ENCODE data around the gene CTTNBP2.
"Not testable (repeated sequence)": the region's sequence is repeated elsewhere in the genome, so short reads cannot be mapped to it uniquely, and the experiment has no call there.

Gene CTTNBP2

GRCh38 chr7:117715784-117716445 lies 157.3 kb downstream of the CTTNBP2 start:
- Histone ChIP-seq H3K27me3 (ENCODE audit: control insufficient read depth, insufficient read depth, low read length) (no peaks in the 10 kb centered on the region), H3K4me3 (ENCODE audit: low read depth, low read length) (no peak overlapping the region), H3K9ac (ENCODE audit: low read length) (no peak overlapping the region), H3K4me1 (ENCODE audit: control insufficient read depth, insufficient read depth, low read length) (no peaks in the 10 kb centered on the region), H3K9me3 (ENCODE audit: control insufficient read depth, insufficient read depth, low read depth, low read length) (no peaks in the 10 kb centered on the region), H3K27ac (ENCODE audit: low read depth, low read length) (no peak overlapping the region), H3K36me3 (ENCODE audit: control insufficient read depth, insufficient read depth, low read length) (peaks cover 3% of the 10 kb centered on the region; the same call in 1 of the 2 replicates)

GRCh38 chr7:117711556-117711955 lies 161.7 kb downstream of the CTTNBP2 start:
- no peaks in the 10 kb centered on the region for H3K4me1 ChIP-seq (ENCODE audit: control insufficient read depth, insufficient read depth, low read length)
- no peaks in the 10 kb centered on the region for H3K36me3 ChIP-seq (ENCODE audit: control insufficient read depth, insufficient read depth, low read length)
- H3K4me3 ChIP-seq (ENCODE audit: low read depth, low read length), result no peak overlapping the region
- no peaks in the 10 kb centered on the region for H3K27me3 ChIP-seq (ENCODE audit: control insufficient read depth, insufficient read depth, low read length)
- H3K9me3 ChIP-seq (ENCODE audit: control insufficient read depth, insufficient read depth, low read depth, low read length), result no peaks in the 10 kb centered on the region
- no peak overlapping the region for H3K9ac ChIP-seq (ENCODE audit: low read length)
- H3K27ac ChIP-seq (ENCODE audit: low read depth, low read length), result no peak overlapping the region

- not testable (repeated sequence) for H3K27me3 ChIP-seq (ENCODE audit: control insufficient read depth, insufficient read depth, low read length); H3K9me3 ChIP-seq (ENCODE audit: control insufficient read depth, insufficient read depth, low read depth, low read length); H3K4me1 ChIP-seq (ENCODE audit: control insufficient read depth, insufficient read depth, low read length); H3K27ac ChIP-seq (ENCODE audit: low read depth, low read length); H3K36me3 ChIP-seq (ENCODE audit: control insufficient read depth, insufficient read depth, low read length); H3K4me3 ChIP-seq (ENCODE audit: low read depth, low read length); H3K9ac ChIP-seq (ENCODE audit: low read length)
Observed at GRCh38 chr7:117708173-117708572, 165.1 kb downstream of the CTTNBP2 start.

- H3K36me3 ChIP-seq (ENCODE audit: control insufficient read depth, insufficient read depth, low read length), result no peaks in the 10 kb centered on the region
- no peak overlapping the region for H3K27ac ChIP-seq (ENCODE audit: low read depth, low read length)
- H3K27me3 ChIP-seq (ENCODE audit: control insufficient read depth, insufficient read depth, low read length), result no peaks in the 10 kb centered on the region
- no peaks in the 10 kb centered on the region for H3K9me3 ChIP-seq (ENCODE audit: control insufficient read depth, insufficient read depth, low read depth, low read length)
- H3K9ac ChIP-seq (ENCODE audit: low read length), result no peak overlapping the region
- no peaks in the 10 kb centered on the region for H3K4me1 ChIP-seq (ENCODE audit: control insufficient read depth, insufficient read depth, low read length)
- no peak overlapping the region for H3K4me3 ChIP-seq (ENCODE audit: low read depth, low read length)
Observed at GRCh38 chr7:117707080-117707479, 166.2 kb downstream of the CTTNBP2 start.

GRCh38 chr7:117706210-117706609 lies 167.0 kb downstream of the CTTNBP2 start:
- H3K4me1 ChIP-seq (ENCODE audit: control insufficient read depth, insufficient read depth, low read length), result no peaks in the 10 kb centered on the region
- no peak overlapping the region for H3K9ac ChIP-seq (ENCODE audit: low read length)
- no peak overlapping the region for H3K4me3 ChIP-seq (ENCODE audit: low read depth, low read length)
- no peaks in the 10 kb centered on the region for H3K27me3 ChIP-seq (ENCODE audit: control insufficient read depth, insufficient read depth, low read length)
- H3K9me3 ChIP-seq (ENCODE audit: control insufficient read depth, insufficient read depth, low read depth, low read length), result no peaks in the 10 kb centered on the region
- no peaks in the 10 kb centered on the region for H3K36me3 ChIP-seq (ENCODE audit: control insufficient read depth, insufficient read depth, low read length)
- H3K27ac ChIP-seq (ENCODE audit: low read depth, low read length), result no peak overlapping the region

GRCh38 chr7:117705630-117706029 lies 167.6 kb downstream of the CTTNBP2 start:
- no peaks in the 10 kb centered on the region for H3K36me3 ChIP-seq (ENCODE audit: control insufficient read depth, insufficient read depth, low read length)
- no peak overlapping the region for H3K9ac ChIP-seq (ENCODE audit: low read length)
- H3K9me3 ChIP-seq (ENCODE audit: control insufficient read depth, insufficient read depth, low read depth, low read length), result no peaks in the 10 kb centered on the region
- H3K27ac ChIP-seq (ENCODE audit: low read depth, low read length), result no peak overlapping the region
- H3K27me3 ChIP-seq (ENCODE audit: control insufficient read depth, insufficient read depth, low read length), result no peaks in the 10 kb centered on the region
- H3K4me3 ChIP-seq (ENCODE audit: low read depth, low read length), result no peak overlapping the region
- H3K4me1 ChIP-seq (ENCODE audit: control insufficient read depth, insufficient read depth, low read length), result no peaks in the 10 kb centered on the region

GRCh38 chr7:117704063-117704462 lies 169.2 kb downstream of the CTTNBP2 start:
- no peaks in the 10 kb centered on the region for H3K9me3 ChIP-seq (ENCODE audit: control insufficient read depth, insufficient read depth, low read depth, low read length)
- H3K27ac ChIP-seq (ENCODE audit: low read depth, low read length), result no peak overlapping the region
- no peaks in the 10 kb centered on the region for H3K4me1 ChIP-seq (ENCODE audit: control insufficient read depth, insufficient read depth, low read length)
- no peak overlapping the region for H3K9ac ChIP-seq (ENCODE audit: low read length)
- no peak overlapping the region for H3K4me3 ChIP-seq (ENCODE audit: low read depth, low read length)
- H3K27me3 ChIP-seq (ENCODE audit: control insufficient read depth, insufficient read depth, low read length), result no peaks in the 10 kb centered on the region
- H3K36me3 ChIP-seq (ENCODE audit: control insufficient read depth, insufficient read depth, low read length), result no peaks in the 10 kb centered on the region

- Histone ChIP-seq H3K27ac (ENCODE audit: low read depth, low read length) (no peak overlapping the region), H3K4me1 (ENCODE audit: control insufficient read depth, insufficient read depth, low read length) (no peaks in the 10 kb centered on the region), H3K9me3 (ENCODE audit: control insufficient read depth, insufficient read depth, low read depth, low read length) (no peaks in the 10 kb centered on the region), H3K27me3 (ENCODE audit: control insufficient read depth, insufficient read depth, low read length) (no peaks in the 10 kb centered on the region), H3K36me3 (ENCODE audit: control insufficient read depth, insufficient read depth, low read length) (no peaks in the 10 kb centered on the region), H3K9ac (ENCODE audit: low read length) (no peak overlapping the region), H3K4me3 (ENCODE audit: low read depth, low read length) (no peak overlapping the region)
Observed at GRCh38 chr7:117698018-117698417, 175.2 kb downstream of the CTTNBP2 start.

- H3K4me1 ChIP-seq (ENCODE audit: control insufficient read depth, insufficient read depth, low read length), result no peaks in the 10 kb centered on the region
- no peak overlapping the region for H3K4me3 ChIP-seq (ENCODE audit: low read depth, low read length)
- no peaks in the 10 kb centered on the region for H3K9me3 ChIP-seq (ENCODE audit: control insufficient read depth, insufficient read depth, low read depth, low read length)
- no peak overlapping the region for H3K27ac ChIP-seq (ENCODE audit: low read depth, low read length)
- no peaks in the 10 kb centered on the region for H3K36me3 ChIP-seq (ENCODE audit: control insufficient read depth, insufficient read depth, low read length)
- H3K9ac ChIP-seq (ENCODE audit: low read length), result no peak overlapping the region
- no peaks in the 10 kb centered on the region for H3K27me3 ChIP-seq (ENCODE audit: control insufficient read depth, insufficient read depth, low read length)
Observed at GRCh38 chr7:117692338-117692737, 180.9 kb downstream of the CTTNBP2 start.

- Histone ChIP-seq H3K4me3 (ENCODE audit: low read depth, low read length) (no peak overlapping the region), H3K9me3 (ENCODE audit: control insufficient read depth, insufficient read depth, low read depth, low read length) (no peaks in the 10 kb centered on the region), H3K9ac (ENCODE audit: low read length) (no peak overlapping the region), H3K27me3 (ENCODE audit: control insufficient read depth, insufficient read depth, low read length) (no peaks in the 10 kb centered on the region), H3K36me3 (ENCODE audit: control insufficient read depth, insufficient read depth, low read length) (no peaks in the 10 kb centered on the region), H3K27ac (ENCODE audit: low read depth, low read length) (no peak overlapping the region), H3K4me1 (ENCODE audit: control insufficient read depth, insufficient read depth, low read length) (peaks cover 4% of the 10 kb centered on the region; the same call in 1 of the 2 replicates)
Observed at GRCh38 chr7:117690147-117690546, 183.1 kb downstream of the CTTNBP2 start.

GRCh38 chr7:117689406-117689805 lies 183.8 kb downstream of the CTTNBP2 start:
- Histone ChIP-seq H3K4me1 (ENCODE audit: control insufficient read depth, insufficient read depth, low read length) (peaks cover 4% of the 10 kb centered on the region; the same call in 1 of the 2 replicates), H3K36me3 (ENCODE audit: control insufficient read depth, insufficient read depth, low read length) (no peaks in the 10 kb centered on the region), H3K27ac (ENCODE audit: low read depth, low read length) (no peak overlapping the region), H3K4me3 (ENCODE audit: low read depth, low read length) (no peak overlapping the region), H3K9ac (ENCODE audit: low read length) (no peak overlapping the region), H3K9me3 (ENCODE audit: control insufficient read depth, insufficient read depth, low read depth, low read length) (no peaks in the 10 kb centered on the region), H3K27me3 (ENCODE audit: control insufficient read depth, insufficient read depth, low read length) (no peaks in the 10 kb centered on the region)
